ENCODE measurements around the gene TTC39B.

The TTC39B gene

GRCh38 chr9:15276328-15276938, 30.6 kb downstream of the TTC39B start:
- H3K27ac ChIP-seq = no peak overlapping the region
- H3K4me3 ChIP-seq = no peak overlapping the region

- Histone ChIP-seq H3K4me3 (no peak overlapping the region), H3K27ac (no peak overlapping the region)
Observed at GRCh38 chr9:15274425-15274824, 32.6 kb downstream of the TTC39B start.

- Histone ChIP-seq H3K27ac (no peak overlapping the region), H3K4me3 (no peak overlapping the region)
Observed at GRCh38 chr9:15272377-15272928, 34.6 kb downstream of the TTC39B start.

- no peak overlapping the region for H3K27ac ChIP-seq
- H3K4me3 ChIP-seq = no peak overlapping the region
Observed at GRCh38 chr9:15271403-15271802, 35.6 kb downstream of the TTC39B start.

DNA sequence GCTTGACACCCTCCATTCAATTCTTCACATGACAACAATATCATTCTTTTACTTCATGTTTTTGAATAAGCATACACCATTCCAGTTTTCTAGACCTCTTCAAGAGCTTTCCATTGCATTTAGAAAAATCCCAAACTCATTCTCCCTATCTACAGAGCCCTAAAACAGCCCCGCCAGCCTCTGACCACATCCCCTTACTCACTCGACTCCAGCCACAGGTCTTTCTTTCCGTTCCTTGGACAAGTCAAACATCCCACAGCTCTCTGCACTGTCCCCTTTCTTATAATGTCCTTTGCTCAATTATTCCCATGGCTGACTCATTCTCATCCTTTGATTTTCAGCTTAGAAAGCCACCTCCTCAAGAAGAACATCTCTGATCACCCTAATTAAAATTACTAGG, 38.2 kb downstream of the TTC39B start:
- H3K4me3 ChIP-seq = no peak overlapping the region
- no peak overlapping the region for H3K27ac ChIP-seq

DNA sequence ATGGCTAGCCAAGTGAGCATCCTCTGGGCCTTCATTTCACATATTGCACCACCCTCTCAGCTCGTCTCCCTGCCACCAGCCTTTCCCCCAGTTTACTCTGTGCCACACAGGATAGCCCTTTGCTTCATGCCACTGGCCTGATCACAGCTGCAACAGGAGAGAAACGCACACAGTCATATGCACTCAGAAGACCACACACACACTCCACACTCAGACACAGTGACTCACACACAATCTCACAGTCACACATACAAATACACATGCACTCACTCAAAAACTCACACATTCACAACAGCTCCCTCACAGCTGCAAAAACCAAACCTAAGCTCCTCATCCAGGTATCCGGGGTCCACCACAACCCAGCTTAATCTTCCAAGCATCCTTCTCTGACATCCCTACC, 38.7 kb downstream of the TTC39B start:
- Histone ChIP-seq H3K4me3 (no peak overlapping the region), H3K27ac (no peak overlapping the region)

DNA sequence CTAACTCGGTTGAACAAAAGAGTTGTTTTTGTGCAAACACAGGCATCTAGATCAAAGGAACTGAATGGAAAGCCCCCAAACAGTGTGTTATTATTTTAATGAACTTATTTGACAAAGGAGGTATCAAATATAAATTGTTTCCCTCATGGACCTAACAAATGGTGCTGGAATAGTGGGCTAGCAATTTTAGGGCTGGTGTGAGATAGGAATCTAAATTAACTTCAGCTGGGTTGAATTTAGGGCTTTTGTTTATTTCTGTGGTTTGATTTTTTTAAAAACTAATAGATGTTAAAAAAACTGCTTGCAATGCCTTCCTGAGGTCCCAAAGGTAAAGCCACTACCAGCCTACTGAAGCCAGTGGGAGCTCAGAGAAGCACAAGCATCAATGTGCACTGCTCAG, 42.1 kb downstream of the TTC39B start:
- Histone ChIP-seq H3K27ac (peak overlapping the region in 1 of 21 experiments; percentile 22), H3K4me3 (no peak overlapping the region)

DNA sequence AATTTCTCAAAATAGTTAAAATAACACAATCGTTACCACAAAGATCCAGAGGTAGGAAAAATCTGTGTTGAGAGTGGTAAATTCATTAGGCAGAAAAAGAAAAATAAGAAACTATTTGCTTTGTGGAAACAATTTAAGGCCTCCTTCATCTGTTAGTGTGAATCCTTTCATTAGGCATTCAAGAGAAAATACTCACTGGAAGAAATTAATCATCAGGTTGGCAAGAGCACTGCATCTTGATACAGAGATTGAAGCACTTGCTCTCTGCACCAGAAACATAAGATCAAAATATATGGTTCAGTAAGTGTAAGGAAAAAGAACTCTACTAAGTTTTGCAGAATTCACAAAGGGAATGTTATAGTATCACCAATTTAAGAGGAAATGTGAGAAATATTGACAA, 44.4 kb downstream of the TTC39B start:
- Histone ChIP-seq H3K27ac (no peak overlapping the region), H3K4me3 (no peak overlapping the region)

GRCh38 chr9:15256426-15256825, 50.6 kb downstream of the TTC39B start:
- no peak overlapping the region for H3K4me3 ChIP-seq

GRCh38 chr9:15253786-15254185, 53.2 kb downstream of the TTC39B start:
- Histone ChIP-seq H3K27ac (no peak overlapping the region), H3K4me3 (no peak overlapping the region)

More at GRCh38 chr9:15256426-15256825, 50.6 kb downstream of the TTC39B start:
- H3K27ac ChIP-seq = no peak overlapping the region

DNA sequence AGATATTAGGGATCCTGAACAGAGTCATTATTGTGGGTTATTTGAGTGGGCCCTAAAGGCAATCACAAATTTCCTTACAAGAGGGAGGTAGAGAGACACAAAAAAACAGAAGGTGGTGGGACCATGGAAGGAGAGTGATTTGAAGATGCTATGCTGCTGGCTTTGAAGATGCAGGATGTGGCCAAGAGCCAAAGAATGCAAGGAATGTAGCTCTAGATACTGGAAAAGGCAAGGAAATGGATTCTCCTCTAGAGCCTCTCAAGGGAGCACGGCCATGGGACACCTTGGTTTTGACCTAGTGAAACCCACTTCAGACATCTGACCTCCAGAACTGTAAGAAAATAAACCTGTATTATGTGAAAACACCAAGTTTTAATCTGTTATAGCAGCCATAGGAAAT, 53.8 kb downstream of the TTC39B start:
- Histone ChIP-seq H3K27ac (no peak overlapping the region), H3K4me3 (no peak overlapping the region)

- H3K4me3 ChIP-seq = no peak overlapping the region
- H3K27ac ChIP-seq = peak overlapping the region in 9 of 21 experiments; percentile 6 to 61 (median 42)
Observed at GRCh38 chr9:15249981-15250380, 57.0 kb downstream of the TTC39B start.

DNA sequence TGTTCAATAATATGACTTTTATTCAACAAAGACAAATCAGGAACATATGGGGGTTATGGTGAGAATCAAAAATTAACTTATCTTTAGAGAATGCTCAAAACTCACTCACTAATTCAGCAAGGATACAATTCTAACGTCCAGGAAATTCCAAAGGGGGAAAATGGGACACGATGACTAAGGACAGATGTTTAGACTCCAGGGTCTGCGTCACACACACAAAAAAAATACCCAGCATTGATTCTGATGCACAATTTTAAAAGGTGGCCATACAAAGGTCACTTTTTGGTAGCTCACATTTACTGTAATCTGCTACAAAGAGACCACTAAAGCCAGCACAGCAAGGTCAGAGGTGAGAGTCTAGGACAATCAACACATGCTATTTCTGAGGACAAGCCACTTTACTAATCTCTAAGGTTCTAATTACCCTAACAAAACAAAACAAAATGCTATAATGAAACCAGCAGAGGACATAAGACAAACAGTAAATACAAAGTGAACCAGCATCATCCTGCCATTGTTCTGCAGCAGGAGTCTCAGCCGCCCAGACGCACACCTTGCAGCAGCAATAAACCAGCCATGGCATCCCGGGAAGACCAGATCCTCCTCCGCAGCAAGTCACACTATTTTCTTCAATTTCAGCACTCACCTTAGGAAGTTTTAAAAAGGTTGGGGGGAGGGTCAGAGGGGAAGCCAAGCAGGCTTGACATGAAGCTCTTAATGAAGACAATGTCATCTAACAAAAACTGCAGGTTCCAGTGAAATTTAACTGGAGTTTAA, 57.8 kb downstream of the TTC39B start:
- Histone ChIP-seq H3K27ac (peak overlapping the region in 12 of 21 experiments; percentile 0 to 61 (median 31)), H3K4me3 (peak overlapping the region in 1 of 7 experiments; percentile 4)

GRCh38 chr9:15248621-15249020, 58.4 kb downstream of the TTC39B start:
- H3K4me3 ChIP-seq = no peak overlapping the region

DNA sequence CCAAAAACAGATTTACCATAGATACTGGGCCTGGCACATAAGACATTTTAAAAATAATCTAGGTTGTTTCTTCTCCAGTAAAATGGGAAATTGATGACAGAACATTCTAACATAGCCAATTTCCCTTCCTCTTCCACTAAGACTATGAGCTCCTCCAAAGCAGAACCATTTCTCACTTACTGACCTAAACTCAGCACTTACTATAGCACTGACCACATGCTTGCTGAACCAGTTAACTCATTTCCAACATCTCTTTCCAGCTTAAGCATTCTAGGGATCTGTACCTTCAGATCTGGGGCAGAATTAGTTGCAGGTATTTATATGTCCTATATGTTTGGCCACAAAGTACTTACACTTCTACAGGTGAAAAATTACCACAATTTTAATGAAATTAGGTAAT, 58.9 kb downstream of the TTC39B start:
- Histone ChIP-seq H3K4me3 (no peak overlapping the region), H3K27ac (no peak overlapping the region)

More at GRCh38 chr9:15248621-15249020, 58.4 kb downstream of the TTC39B start:
- peak overlapping the region in 4 of 21 experiments; percentile 26 to 57 (median 38) for H3K27ac ChIP-seq

DNA sequence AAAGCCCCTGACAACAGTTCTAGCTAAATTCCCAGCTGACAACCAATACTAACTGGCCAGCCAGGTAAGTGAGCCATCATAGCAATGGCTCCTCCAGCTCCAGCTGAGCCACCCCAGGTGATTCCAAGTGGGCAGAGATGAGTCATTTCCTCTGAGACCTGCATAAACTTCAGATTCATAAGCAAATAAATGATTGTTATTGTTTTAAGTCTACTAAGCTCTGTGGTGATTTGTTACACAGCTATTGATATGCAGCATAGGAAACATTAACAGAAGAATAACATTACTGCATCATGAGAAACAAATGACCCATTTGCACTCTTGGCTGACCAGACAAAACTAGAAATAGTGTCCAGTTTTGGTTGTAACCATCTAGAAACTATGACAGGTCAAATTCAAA, 60.3 kb downstream of the TTC39B start:
- H3K27ac ChIP-seq = no peak overlapping the region
- H3K4me3 ChIP-seq = no peak overlapping the region

DNA sequence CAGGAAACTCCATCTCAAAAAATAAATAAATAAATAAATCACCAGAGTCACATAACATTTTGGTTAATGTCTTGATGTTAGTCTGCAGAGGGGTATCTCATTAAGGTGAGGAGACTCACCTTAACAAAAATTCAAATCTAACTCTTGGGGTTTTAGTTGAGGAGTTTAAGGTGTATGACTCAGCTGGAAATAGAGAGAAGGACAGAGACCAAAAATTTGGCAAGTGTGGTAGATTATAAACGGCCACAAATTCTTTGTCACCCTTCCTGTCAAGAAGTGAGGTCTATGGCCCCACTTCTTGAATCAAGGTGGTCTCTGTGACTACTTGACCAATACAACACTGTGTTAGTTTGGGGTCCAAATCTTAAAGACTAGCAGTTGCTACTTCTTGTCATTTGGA, 60.8 kb downstream of the TTC39B start:
- no peak overlapping the region for H3K27ac ChIP-seq

DNA sequence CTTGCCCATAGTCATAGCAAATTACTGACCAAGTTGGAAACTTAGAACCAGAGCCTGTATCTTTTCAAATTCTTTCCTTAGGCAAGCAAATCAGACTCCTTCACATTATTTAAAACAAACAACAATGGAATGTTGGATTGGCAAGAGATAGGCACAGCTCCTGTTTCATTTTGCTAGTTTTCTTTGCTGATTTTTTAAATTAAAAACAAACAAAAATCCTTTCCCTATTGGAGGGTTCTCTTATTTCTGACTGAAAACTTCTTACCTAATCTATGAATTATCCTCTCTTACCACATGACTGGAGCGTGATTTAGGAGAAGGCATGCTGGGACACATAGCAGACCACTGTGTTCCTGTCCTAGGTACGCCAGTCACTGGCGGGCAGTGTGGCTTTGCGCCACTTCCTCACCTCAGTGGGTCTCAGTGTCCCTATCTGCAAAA, 63.0 kb downstream of the TTC39B start:
- Histone ChIP-seq H3K27ac (peak overlapping the region in 1 of 21 experiments; percentile 17), H3K4me3 (no peak overlapping the region)

More for the DNA sequence above, 60.8 kb downstream of the TTC39B start:
- H3K4me3 ChIP-seq = no peak overlapping the region

DNA sequence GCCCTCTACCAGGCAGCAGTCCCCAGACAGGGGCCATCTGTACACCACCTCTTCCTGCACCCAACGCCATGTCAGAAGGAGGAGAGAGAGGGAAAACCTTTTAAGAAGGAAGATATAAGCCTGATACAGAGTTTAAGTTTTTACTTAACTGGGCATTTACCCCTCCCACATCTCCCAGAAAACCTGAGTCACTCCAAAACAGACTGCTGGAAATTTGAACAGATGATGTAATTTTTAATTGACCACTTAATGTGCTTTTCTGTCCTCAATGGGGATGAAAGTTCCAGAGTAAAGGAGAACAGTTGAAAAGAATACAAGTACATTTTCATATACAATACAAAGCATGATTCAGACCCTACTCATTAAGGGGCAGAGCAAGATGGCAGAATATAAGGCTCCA, 63.9 kb downstream of the TTC39B start:
- H3K27ac ChIP-seq = peak overlapping the region in 5 of 21 experiments; percentile 8 to 68 (median 47)
- no peak overlapping the region for H3K4me3 ChIP-seq

- H3K4me3 ChIP-seq = no peak overlapping the region
Observed at GRCh38 chr9:15240927-15241326, 66.1 kb downstream of the TTC39B start.

DNA sequence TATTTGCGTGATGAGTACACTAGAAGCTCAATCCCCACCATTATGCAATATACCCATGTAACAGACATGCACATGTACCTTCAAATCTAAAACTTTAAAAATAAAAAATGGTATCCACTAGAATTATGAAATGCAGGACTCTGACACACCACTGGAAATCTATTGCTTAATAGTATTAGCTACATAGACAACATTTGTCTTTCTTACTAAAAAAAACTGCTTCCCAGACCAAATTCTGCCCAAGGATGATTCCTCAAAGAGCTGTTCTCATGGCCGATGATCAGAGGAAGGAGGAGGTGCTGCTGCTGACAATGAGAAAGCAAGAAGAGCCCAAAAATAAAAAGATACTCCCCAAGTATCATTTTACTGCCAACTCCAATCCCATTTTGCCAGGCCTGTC, 67.2 kb downstream of the TTC39B start:
- Histone ChIP-seq H3K4me3 (no peak overlapping the region), H3K27ac (peak overlapping the region in 1 of 21 experiments; percentile 55)

More at GRCh38 chr9:15240927-15241326, 66.1 kb downstream of the TTC39B start:
- H3K27ac ChIP-seq = no peak overlapping the region
